GM13976 (cell line): Measurements from ENCODE around the gene MSANTD1.

Experiments
- DNase-seq: peaks from one replicate; pipeline ENCODE4 v3.0.0; 2012; ENCODE audit warnings: low spot score
- CTCF ChIP-seq: IDR thresholded peaks from 2 replicates; pipeline ENCODE4 v1.5.1; 2012; ENCODE audit warnings: borderline replicate concordance, mild to moderate bottlenecking; ENCODE audit not compliant: insufficient read depth; ENCODE audit errors: extremely low read depth, missing control alignments, control extremely low read depth
- in situ Hi-C: fragments of 300-500 bp; cut with MboI; formaldehyde crosslinking; loops from one replicate; pipeline ENCODE4 v1.12.0; 2022; ENCODE audit warnings: low sequenced_read_pairs, mixed read lengths, inconsistent platforms; ENCODE audit not compliant: unreplicated experiment

MSANTD1 gene

GRCh38 chr4:3302173-3302785 lies 53.3 kb downstream of the MSANTD1 start:
- no peak for TF ChIP-seq CTCF
- in situ Hi-C loops: no loop called here
- peak; percentile 69 for DNase-seq

- TF ChIP-seq CTCF: no peak
- in situ Hi-C loops: no loop called here
- DNase-seq: no peak
Observed at GRCh38 chr4:3302786-3303564, 54.0 kb downstream of the MSANTD1 start.

GRCh38 chr4:3303565-3303824 lies 54.5 kb downstream of the MSANTD1 start:
- in situ Hi-C loops: no loop called here

GRCh38 chr4:3303923-3304710 lies 55.2 kb downstream of the MSANTD1 start:
- TF ChIP-seq CTCF: no peak
- no peak for DNase-seq
- in situ Hi-C loops: no loop called here

More at GRCh38 chr4:3303565-3303824, 54.5 kb downstream of the MSANTD1 start:
- DNase-seq: no peak
- no peak for TF ChIP-seq CTCF

GRCh38 chr4:3304831-3305609 lies 56.1 kb downstream of the MSANTD1 start:
- in situ Hi-C loops: no loop called here
- TF ChIP-seq CTCF: no peak
- DNase-seq: no peak
